ENCODE results near the gene MDFIC. TPM values are rescaled to one million over a fixed set of nuclear protein-coding genes. Genes with fewer than 3 reads are reported as not detected.

MDFIC gene
- polyA plus RNA-seq, 1 donor (not counting 4 experiments of a cell fraction or from before 2014, with no cell fraction given), result 8.5 TPM

- Histone ChIP-seq H3K27me3 (ENCODE audit: control insufficient read depth, extremely low read depth, insufficient read depth, low read length) (no peaks in the 10 kb centered on the region), H2AFZ (ENCODE audit: control insufficient read depth, low read length) (no peak overlapping the region), H3K27ac (ENCODE audit: control insufficient read depth, insufficient read depth, low read length) (no peak overlapping the region), H3K4me1 (ENCODE audit: control insufficient read depth, extremely low read depth, insufficient read depth, low read length) (peaks cover 23% of the 10 kb centered on the region), H3K4me2 (ENCODE audit: control insufficient read depth, extremely low read depth, insufficient read depth, low read depth, low read length) (no peak overlapping the region), H3K36me3 (ENCODE audit: control insufficient read depth in 2 of 2, extremely low read depth in 1 of 2, insufficient read depth in 2 of 2, low read length in 2 of 2) (no peaks in the 10 kb centered on the region), H3K4me3 (ENCODE audit: control insufficient read depth in 2 of 3, extremely low read depth in 1 of 3, insufficient read depth in 2 of 3, low read depth in 1 of 3, low read length in 3 of 3) (no peak overlapping the region), H3K9me3 (ENCODE audit: control insufficient read depth, low read depth, low read length) (no peaks in the 10 kb centered on the region), H4K20me1 (ENCODE audit: control insufficient read depth, extremely low read depth, insufficient read depth, low read length) (no peaks in the 10 kb centered on the region), H3K79me2 (ENCODE audit: control insufficient read depth, insufficient read depth, low read length) (no peaks in the 10 kb centered on the region), H3K9me1 (ENCODE audit: control insufficient read depth, extremely low read depth, insufficient read depth, low read length) (no peaks in the 10 kb centered on the region), H3K9ac (ENCODE audit: control insufficient read depth, extremely low read depth, insufficient read depth, low read length) (no peak overlapping the region)
- dilution Hi-C loops (cut with MboI; ENCODE audit: extremely low pct_ligation_motif_present, low sequenced_read_pairs), result no loop called here
- DNase-seq (ENCODE audit: low read depth, low spot score) (no peak), FAIRE-seq (no peak)
- TF ChIP-seq CTCF (optimal IDR thresholded peaks at IDR 0.05 in 1 of 3, IDR thresholded peaks at IDR 0.05 in 1 of 3, conservative IDR thresholded peaks at IDR 0.05 in 1 of 3; ENCODE audit: extremely low read depth in 1 of 3, insufficient read depth in 2 of 3, low read length in 3 of 3) (no peak), EZH2 (IDR thresholded peaks at IDR 0.05; ENCODE audit: low read length) (no peak)
These were observed 63.3 kb downstream of the MDFIC start for GRCh38 chr7:114985116-114985715.

- FAIRE-seq, result peak; percentile 79
- Histone ChIP-seq H3K4me1 (ENCODE audit: control insufficient read depth, extremely low read depth, insufficient read depth, low read length) (peaks cover 23% of the 10 kb centered on the region), H3K27me3 (ENCODE audit: control insufficient read depth, extremely low read depth, insufficient read depth, low read length) (no peaks in the 10 kb centered on the region), H3K4me2 (ENCODE audit: control insufficient read depth, extremely low read depth, insufficient read depth, low read depth, low read length) (peak overlapping the region; percentile 54), H3K36me3 (ENCODE audit: control insufficient read depth in 2 of 2, extremely low read depth in 1 of 2, insufficient read depth in 2 of 2, low read length in 2 of 2) (no peaks in the 10 kb centered on the region), H3K9me1 (ENCODE audit: control insufficient read depth, extremely low read depth, insufficient read depth, low read length) (no peaks in the 10 kb centered on the region), H3K79me2 (ENCODE audit: control insufficient read depth, insufficient read depth, low read length) (no peaks in the 10 kb centered on the region), H4K20me1 (ENCODE audit: control insufficient read depth, extremely low read depth, insufficient read depth, low read length) (no peaks in the 10 kb centered on the region), H3K27ac (ENCODE audit: control insufficient read depth, insufficient read depth, low read length) (no peak overlapping the region), H3K4me3 (ENCODE audit: control insufficient read depth in 2 of 3, extremely low read depth in 1 of 3, insufficient read depth in 2 of 3, low read depth in 1 of 3, low read length in 3 of 3) (no peak overlapping the region), H3K9ac (ENCODE audit: control insufficient read depth, extremely low read depth, insufficient read depth, low read length) (no peak overlapping the region), H2AFZ (ENCODE audit: control insufficient read depth, low read length) (peak overlapping the region; percentile 30), H3K9me3 (ENCODE audit: control insufficient read depth, low read depth, low read length) (no peaks in the 10 kb centered on the region)
- TF ChIP-seq CTCF (optimal IDR thresholded peaks at IDR 0.05 in 1 of 3, IDR thresholded peaks at IDR 0.05 in 1 of 3, conservative IDR thresholded peaks at IDR 0.05 in 1 of 3; ENCODE audit: extremely low read depth in 1 of 3, insufficient read depth in 2 of 3, low read length in 3 of 3), result peak in 1 of 3 experiments; percentile 13
- no peak for TF ChIP-seq EZH2 (IDR thresholded peaks at IDR 0.05; ENCODE audit: low read length)
- peak; percentile 17 for DNase-seq (ENCODE audit: low read depth, low spot score)
- dilution Hi-C loops (cut with MboI; ENCODE audit: extremely low pct_ligation_motif_present, low sequenced_read_pairs), result no loop called here
These were observed 64.6 kb downstream of the MDFIC start for GRCh38 chr7:114986190-114987180.

Data from keratinocyte (primary cell).